GM23338 (cell line): ENCODE measurements around the gene RNF217. TPM values are rescaled to one million over a fixed set of nuclear protein-coding genes. Genes with fewer than 3 reads are reported as not detected.
"Not testable (repeated sequence)": the region's sequence is repeated elsewhere in the genome, so short reads cannot be mapped to it uniquely, and the experiment has no call there.

Experiments
- ATAC-seq: fragments of 200-7000 bp; cut with Tn5 transposase; 3 replicates; pipeline ENCODE4 v1.9.1; 2020
- DNase-seq: peaks from one replicate; pipeline ENCODE4 v3.0.0-alpha.2; 2015; ENCODE audit warnings: low spot score
- H2AFZ ChIP-seq: fragments of 200-600 bp; sonication (generic); 2 replicates; pipeline ENCODE4 v1.8.0; 2016; ENCODE audit warnings: antibody characterized with exemption, mild to moderate bottlenecking, moderate library complexity
- H3F3A ChIP-seq: fragments of 200-600 bp; sonication (generic); replicated peaks from 2 replicates; pipeline ENCODE4 v1.8.0; 2017; ENCODE audit warnings: antibody characterized with exemption, mixed run types, low read depth
- H3K27ac ChIP-seq: fragments of 200-600 bp; sonication (generic); 2 replicates; pipeline ENCODE4 v1.6.1; 2016; ENCODE audit warnings: low read depth
- H3K27me3 ChIP-seq: fragments of 200-600 bp; sonication (generic); 2 replicates; pipeline ENCODE4 v1.8.0; 2016; ENCODE audit warnings: mild to moderate bottlenecking, mixed run types, moderate library complexity; ENCODE audit not compliant: insufficient read depth
- H3K36me3 ChIP-seq: fragments of 200-600 bp; sonication (generic); 2 replicates; pipeline ENCODE4 v1.8.0; 2016; ENCODE audit warnings: mild to moderate bottlenecking; ENCODE audit not compliant: insufficient read depth
- H3K4me1 ChIP-seq: fragments of 200-600 bp; sonication (generic); 2 replicates; pipeline ENCODE4 v1.8.0; 2016; ENCODE audit warnings: mild to moderate bottlenecking, moderate library complexity; ENCODE audit not compliant: insufficient read depth
- H3K4me2 ChIP-seq: fragments of 200-600 bp; sonication (generic); 2 replicates; pipeline ENCODE4 v1.7.1; 2017; ENCODE audit warnings: mixed run types
- H3K4me3 ChIP-seq: fragments of 200-600 bp; sonication (generic); 2 replicates; pipeline ENCODE4 v1.6.1; 2016; ENCODE audit warnings: mixed run types
- H3K79me2 ChIP-seq: fragments of 200-600 bp; sonication (generic); replicated peaks from 2 replicates; pipeline ENCODE4 v1.8.0; 2017; ENCODE audit warnings: mild to moderate bottlenecking; ENCODE audit not compliant: insufficient read depth
- H3K9me2 ChIP-seq: fragments of 200-600 bp; sonication (generic); 2 replicates; pipeline ENCODE4 v1.8.0; 2017; ENCODE audit not compliant: insufficient read depth
- H4K20me1 ChIP-seq: fragments of 200-600 bp; sonication (generic); replicated peaks from 2 replicates; pipeline ENCODE4 v1.8.0; 2017; ENCODE audit warnings: mild to moderate bottlenecking; ENCODE audit not compliant: insufficient read depth
- H3K27ac Mint-ChIP-seq: 2 replicates; pipeline ENCODE4 v1.8.0; 2020; ENCODE audit warnings: inconsistent platforms, mild to moderate bottlenecking, moderate library complexity, mixed read lengths
- H3K27me3 Mint-ChIP-seq: 3 replicates; pipeline ENCODE4 v1.8.0; 2022; ENCODE audit warnings: low read depth, mild to moderate bottlenecking, moderate library complexity, mixed read lengths, inconsistent platforms; ENCODE audit not compliant: insufficient read depth, poor library complexity
- H3K36me3 Mint-ChIP-seq: 3 replicates; pipeline ENCODE4 v1.8.0; 2021; ENCODE audit warnings: low read depth, mild to moderate bottlenecking, inconsistent platforms, moderate library complexity, mixed read lengths
- H3K4me1 Mint-ChIP-seq: 3 replicates; pipeline ENCODE4 v1.8.0; 2020; ENCODE audit warnings: mild to moderate bottlenecking, inconsistent platforms, mixed read lengths
- H3K4me3 Mint-ChIP-seq: 3 replicates; pipeline ENCODE4 v1.8.0; 2021; ENCODE audit warnings: moderate library complexity, mild to moderate bottlenecking, inconsistent platforms, mixed read lengths
- H3K9me3 Mint-ChIP-seq: 3 replicates; pipeline ENCODE4 v1.8.0; 2020; ENCODE audit warnings: moderate library complexity, mild to moderate bottlenecking, inconsistent platforms, mixed read lengths
- ETS1 ChIP-seq: IDR thresholded peaks from 2 replicates; pipeline ENCODE4 v1.6.1; 2016; ENCODE audit warnings: antibody characterized with exemption
- EZH2phosphoT487 ChIP-seq: fragments of 200-600 bp; sonication (generic); IDR thresholded peaks from one replicate; pipeline ENCODE4 v1.8.1; 2018; ENCODE audit warnings: antibody characterized with exemption; ENCODE audit not compliant: unreplicated experiment
- JUNB ChIP-seq: IDR thresholded peaks from one replicate; pipeline ENCODE4 v1.6.1; 2016; ENCODE audit warnings: antibody characterized with exemption; ENCODE audit not compliant: unreplicated experiment
- NANOG ChIP-seq: IDR thresholded peaks from 2 replicates; pipeline ENCODE4 v1.6.1; 2016; ENCODE audit warnings: antibody characterized with exemption, borderline replicate concordance
- STAT1 ChIP-seq: IDR thresholded peaks from one replicate; pipeline ENCODE4 v1.6.1; 2016; ENCODE audit warnings: antibody characterized with exemption; ENCODE audit not compliant: unreplicated experiment
- ZNF331 ChIP-seq: fragments of 250-450 bp; sonication (Bioruptor Pico); IDR thresholded peaks from 2 replicates; pipeline ENCODE4 v1.5.0; 2020; ENCODE audit warnings: low read depth, mild to moderate bottlenecking, moderate library complexity
- polyA plus RNA-seq: library from polyadenylated mRNA; unstranded; fragments of >200 nt; fragmentation: Nextera tagmentation; extraction: Ambion mirVana; gene quantifications from 2 replicates; pipeline ENCODE4 v1.2.1, GENCODE V29; 2016
- total RNA-seq: library from RNA; depleted of rRNA; stranded (reverse); fragments of >200 nt; shearing (Covaris generic); gene quantifications from 2 replicates; pipeline ENCODE4 v1.2.3, GENCODE V29; 2014
- TF ChIP-seq, protein P1 (sequence below): IDR thresholded peaks from one replicate; pipeline ENCODE4 v1.6.1; 2018; ENCODE audit warnings: antibody characterized with exemption; ENCODE audit not compliant: unreplicated experiment

The RNF217 gene
- total and polyA plus RNA-seq, 2 experiments from 2014 or later: 1.7 to 6.2 TPM

- H3K79me2 ChIP-seq: no peaks in the 10 kb centered on the region
- DNase-seq (no peak), ATAC-seq (no peak)
- Mint-ChIP-seq H3K27me3 (peaks cover 1% of the 10 kb centered on the region), H3K36me3 (peaks cover 10% of the 10 kb centered on the region; the same call in 2 of the 3 replicates), H3K4me1 (0 out of 3 replicates have a peak, but pooled peaks cover 2% of the 10 kb centered on the region), H3K4me3 (no peak overlapping the region), H3K27ac (no peak overlapping the region), H3K9me3 (peaks cover 5% of the 10 kb centered on the region)
- H3K4me2 ChIP-seq: no peak overlapping the region
- H3K27ac ChIP-seq: no peak overlapping the region
- H2AFZ ChIP-seq: no peak overlapping the region
- no peaks in the 10 kb centered on the region for H3K36me3 ChIP-seq
- H3K27me3 ChIP-seq: no peaks in the 10 kb centered on the region
- H3F3A ChIP-seq: no peaks in the 10 kb centered on the region
- no peaks in the 10 kb centered on the region for H4K20me1 ChIP-seq
- no peaks in the 10 kb centered on the region; the same call in 1 of the 2 replicates for H3K9me2 ChIP-seq
- no peak for TF ChIP-seq ETS1
- no peak for TF ChIP-seq JUNB
- TF ChIP-seq EZH2phosphoT487: no peak
- TF ChIP-seq NANOG: no peak
- no peak for TF ChIP-seq STAT1
- no peak for TF ChIP-seq ZNF331 (CRISPR knock-in tag)
- TF ChIP-seq, protein P1, sequence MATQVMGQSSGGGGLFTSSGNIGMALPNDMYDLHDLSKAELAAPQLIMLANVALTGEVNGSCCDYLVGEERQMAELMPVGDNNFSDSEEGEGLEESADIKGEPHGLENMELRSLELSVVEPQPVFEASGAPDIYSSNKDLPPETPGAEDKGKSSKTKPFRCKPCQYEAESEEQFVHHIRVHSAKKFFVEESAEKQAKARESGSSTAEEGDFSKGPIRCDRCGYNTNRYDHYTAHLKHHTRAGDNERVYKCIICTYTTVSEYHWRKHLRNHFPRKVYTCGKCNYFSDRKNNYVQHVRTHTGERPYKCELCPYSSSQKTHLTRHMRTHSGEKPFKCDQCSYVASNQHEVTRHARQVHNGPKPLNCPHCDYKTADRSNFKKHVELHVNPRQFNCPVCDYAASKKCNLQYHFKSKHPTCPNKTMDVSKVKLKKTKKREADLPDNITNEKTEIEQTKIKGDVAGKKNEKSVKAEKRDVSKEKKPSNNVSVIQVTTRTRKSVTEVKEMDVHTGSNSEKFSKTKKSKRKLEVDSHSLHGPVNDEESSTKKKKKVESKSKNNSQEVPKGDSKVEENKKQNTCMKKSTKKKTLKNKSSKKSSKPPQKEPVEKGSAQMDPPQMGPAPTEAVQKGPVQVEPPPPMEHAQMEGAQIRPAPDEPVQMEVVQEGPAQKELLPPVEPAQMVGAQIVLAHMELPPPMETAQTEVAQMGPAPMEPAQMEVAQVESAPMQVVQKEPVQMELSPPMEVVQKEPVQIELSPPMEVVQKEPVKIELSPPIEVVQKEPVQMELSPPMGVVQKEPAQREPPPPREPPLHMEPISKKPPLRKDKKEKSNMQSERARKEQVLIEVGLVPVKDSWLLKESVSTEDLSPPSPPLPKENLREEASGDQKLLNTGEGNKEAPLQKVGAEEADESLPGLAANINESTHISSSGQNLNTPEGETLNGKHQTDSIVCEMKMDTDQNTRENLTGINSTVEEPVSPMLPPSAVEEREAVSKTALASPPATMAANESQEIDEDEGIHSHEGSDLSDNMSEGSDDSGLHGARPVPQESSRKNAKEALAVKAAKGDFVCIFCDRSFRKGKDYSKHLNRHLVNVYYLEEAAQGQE: no peak
- H3K4me1 ChIP-seq: no peaks in the 10 kb centered on the region; the same call in 1 of the 2 replicates
- no peak overlapping the region for H3K4me3 ChIP-seq
Observed at GRCh38 chr6:125031385-125031784, 69.1 kb downstream of the RNF217 start.

DNA sequence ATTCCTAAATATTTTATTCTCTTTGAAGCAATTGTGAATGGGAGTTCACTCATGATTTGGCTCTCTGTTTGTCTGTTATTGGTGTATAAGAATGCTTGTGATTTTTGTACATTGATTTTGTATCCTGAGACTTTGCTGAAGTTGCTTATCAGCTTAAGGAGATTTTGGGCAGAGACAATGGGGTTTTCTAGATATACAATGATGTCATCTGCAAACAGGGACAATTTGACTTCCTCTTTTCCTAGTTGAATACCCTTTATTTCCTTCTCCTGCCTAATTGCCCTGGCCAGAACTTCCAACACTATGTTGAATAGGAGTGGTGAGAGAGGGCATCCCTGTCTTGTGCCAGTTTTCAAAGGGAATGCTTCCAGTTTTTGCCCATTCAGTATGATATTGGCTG lies 72.7 kb downstream of the RNF217 start:
- not testable (repeated sequence) for H2AFZ ChIP-seq, H3K4me2 ChIP-seq, H3K4me3 ChIP-seq, H3K36me3 Mint-ChIP-seq, H3K27ac Mint-ChIP-seq, H3K27me3 ChIP-seq, H3K27ac ChIP-seq, H3K36me3 ChIP-seq, H3K9me2 ChIP-seq, H3K4me3 Mint-ChIP-seq, DNase-seq, H3K9me3 Mint-ChIP-seq, ATAC-seq, H3K4me1 Mint-ChIP-seq, H3K27me3 Mint-ChIP-seq, H4K20me1 ChIP-seq, H3K4me1 ChIP-seq, H3K79me2 ChIP-seq, H3F3A ChIP-seq

DNA sequence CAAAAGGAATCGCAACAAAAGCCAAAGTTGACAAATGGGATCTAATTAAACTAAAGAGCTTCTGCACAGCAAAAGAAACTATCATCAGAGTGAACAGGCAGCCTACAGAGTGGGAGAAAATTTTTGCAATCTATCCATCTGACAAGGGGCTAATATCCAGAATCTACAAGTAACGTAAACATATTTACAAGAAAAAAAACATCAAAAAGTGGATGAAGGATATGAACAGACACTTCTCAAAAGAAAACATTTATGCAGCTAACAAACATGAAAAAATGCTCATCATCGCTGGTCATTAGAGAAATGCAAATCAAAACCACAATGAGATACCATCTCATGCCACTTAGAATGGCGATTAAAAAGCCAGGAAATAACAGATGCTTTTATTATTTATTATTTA lies 74.2 kb downstream of the RNF217 start:
- H3K4me3 Mint-ChIP-seq, H3K27me3 ChIP-seq, H2AFZ ChIP-seq, H3K27ac ChIP-seq, H3K27ac Mint-ChIP-seq, H4K20me1 ChIP-seq, H3K4me1 Mint-ChIP-seq, H3K9me3 Mint-ChIP-seq, H3K4me2 ChIP-seq, H3K79me2 ChIP-seq, H3K27me3 Mint-ChIP-seq, H3K4me3 ChIP-seq, H3K36me3 ChIP-seq, DNase-seq, ATAC-seq, H3F3A ChIP-seq, H3K4me1 ChIP-seq, H3K9me2 ChIP-seq, H3K36me3 Mint-ChIP-seq: not testable (repeated sequence)
